HG03103 (cell line): Measurements from ENCODE around the gene HS6ST3.

Experiments
- ATAC-seq: cut with Tn5 transposase; IDR thresholded peaks from one replicate; pipeline ENCODE4 v1.9.1; 2021; ENCODE audit warnings: low read depth; ENCODE audit not compliant: unreplicated experiment

HS6ST3 gene

DNA sequence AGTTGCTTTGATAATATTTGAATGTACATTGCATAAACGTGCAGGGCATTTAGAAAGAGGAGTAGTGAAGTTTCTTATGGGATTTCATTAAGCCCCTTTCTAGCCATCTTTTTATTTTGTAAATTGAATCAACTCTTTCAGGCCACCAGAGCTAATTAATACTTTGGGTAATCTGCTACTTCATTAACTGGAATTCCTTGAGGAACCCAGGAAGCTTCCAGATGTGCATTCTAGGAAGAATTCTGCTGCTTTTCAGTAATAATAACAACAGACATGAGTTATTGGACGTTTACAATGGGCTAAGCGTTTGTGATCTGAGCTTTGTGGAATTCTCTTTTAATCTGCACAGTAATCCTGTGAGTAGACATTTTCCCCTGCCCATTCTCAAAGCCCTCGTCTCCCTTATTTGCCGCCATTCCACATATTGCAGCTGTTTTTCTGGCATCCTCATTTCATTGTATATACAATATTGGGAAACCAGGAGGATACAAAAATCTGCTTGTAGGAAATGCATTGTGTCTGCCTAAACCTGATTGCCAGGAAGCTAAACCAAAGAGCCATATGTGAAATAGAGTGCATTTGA, 103.9 kb downstream of the HS6ST3 start:
- no peak for ATAC-seq

DNA sequence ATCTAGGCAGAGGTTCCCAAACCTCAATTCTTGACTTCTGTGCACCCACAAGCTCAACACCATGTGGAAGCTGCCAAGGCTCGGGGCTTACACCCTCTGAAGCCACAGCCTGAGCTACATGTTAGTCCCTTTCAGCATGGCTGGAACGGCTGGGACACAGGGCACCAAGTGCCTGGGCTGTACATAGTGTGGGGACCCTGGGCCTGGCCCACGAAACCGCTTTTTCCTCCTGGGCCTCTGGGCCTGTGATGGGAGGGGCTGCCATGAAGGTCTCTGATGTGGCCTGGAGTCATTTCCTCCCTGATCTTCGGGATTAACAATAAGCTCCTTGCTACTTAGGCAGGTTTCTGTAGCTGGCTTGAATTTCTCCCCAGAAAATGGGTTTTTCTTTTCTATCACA, 108.1 kb downstream of the HS6ST3 start:
- ATAC-seq: no peak

DNA sequence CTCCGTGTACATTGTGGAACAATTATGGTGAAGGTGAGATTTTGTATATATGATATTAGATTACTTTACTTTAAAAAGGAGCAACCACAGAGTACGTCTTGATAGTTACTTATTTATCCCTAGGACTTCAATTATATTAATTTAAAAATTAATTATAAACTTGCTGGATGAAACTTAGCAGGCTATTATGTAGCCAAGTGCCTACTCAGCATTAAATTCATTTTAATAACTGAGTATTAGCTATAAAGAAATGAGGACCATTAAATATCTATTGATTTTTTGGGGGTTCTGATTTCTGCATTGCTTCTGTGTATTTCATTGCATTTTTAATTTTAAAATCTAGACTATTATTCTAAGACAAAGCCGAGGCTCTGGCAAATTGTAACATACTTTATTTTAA, 109.4 kb downstream of the HS6ST3 start:
- no peak for ATAC-seq

- ATAC-seq: no peak
These were observed 110.9 kb downstream of the HS6ST3 start for GRCh38 chr13:96200810-96201209.

DNA sequence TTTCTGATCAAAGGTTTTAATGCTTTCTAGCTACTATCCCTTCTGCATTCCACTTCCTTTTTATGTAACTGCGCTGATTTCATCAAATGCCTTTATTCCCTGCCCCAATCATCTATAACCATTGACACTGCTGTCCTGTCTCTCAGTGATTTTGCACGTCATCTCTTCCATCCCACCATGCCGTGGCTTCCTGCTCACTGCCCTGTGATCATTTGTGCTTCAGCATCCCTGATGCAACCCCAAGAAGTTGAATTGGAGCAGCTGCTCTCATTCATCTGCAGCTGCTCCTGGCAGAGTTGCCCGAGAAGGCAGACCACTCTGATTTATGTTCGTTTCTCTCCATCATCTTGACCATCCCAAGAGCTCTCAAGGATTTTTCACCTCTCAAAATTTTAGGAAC, 112.4 kb downstream of the HS6ST3 start:
- ATAC-seq: no peak

DNA sequence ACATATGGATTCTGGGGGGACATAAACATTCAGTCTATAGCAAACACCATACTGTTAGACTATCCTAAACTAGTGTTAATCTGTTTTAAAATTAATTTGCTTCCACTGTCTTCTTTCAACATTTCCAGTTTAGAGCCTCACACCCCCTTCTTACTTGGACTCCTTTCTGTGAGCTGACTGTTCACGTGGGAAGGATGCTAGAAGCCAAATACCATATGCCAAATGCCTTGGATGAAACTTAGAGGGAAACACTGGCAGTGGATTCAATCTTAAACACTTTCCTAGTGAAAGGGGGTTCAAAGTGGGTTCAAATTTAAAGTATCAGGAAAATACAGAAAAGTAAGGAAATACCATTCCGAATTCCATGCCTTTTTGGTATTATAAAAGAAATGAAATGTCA, 113.6 kb downstream of the HS6ST3 start:
- no peak for ATAC-seq

DNA sequence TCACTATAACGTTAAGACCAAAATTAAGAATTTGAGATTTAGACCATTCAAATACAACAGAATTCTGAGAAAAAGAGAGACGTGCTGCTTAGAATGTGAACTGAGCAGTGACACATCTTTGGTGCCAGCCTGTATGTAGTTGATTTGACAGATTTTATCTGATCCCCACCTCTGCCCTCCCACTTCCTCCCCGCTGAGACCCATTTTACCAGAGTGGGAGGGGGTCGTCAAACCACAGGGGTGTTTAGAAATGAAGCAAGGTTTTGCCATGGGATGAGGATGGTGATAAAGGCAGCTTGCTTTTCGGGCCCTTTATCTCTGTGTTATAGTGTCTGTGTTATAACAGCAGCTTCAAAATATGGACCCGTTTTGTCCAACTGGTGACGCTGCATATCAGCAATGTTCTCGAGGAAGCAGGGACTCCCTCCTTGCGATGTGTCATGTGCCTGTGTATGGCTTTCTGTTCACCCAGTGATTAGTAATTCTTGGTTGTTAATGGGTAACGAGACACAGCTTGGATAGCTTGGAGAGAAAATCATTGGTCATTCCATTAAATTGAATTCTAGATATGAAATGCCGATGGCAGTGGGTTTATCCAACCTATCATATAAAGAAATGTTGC, 125.0 kb downstream of the HS6ST3 start:
- ATAC-seq: no peak

DNA sequence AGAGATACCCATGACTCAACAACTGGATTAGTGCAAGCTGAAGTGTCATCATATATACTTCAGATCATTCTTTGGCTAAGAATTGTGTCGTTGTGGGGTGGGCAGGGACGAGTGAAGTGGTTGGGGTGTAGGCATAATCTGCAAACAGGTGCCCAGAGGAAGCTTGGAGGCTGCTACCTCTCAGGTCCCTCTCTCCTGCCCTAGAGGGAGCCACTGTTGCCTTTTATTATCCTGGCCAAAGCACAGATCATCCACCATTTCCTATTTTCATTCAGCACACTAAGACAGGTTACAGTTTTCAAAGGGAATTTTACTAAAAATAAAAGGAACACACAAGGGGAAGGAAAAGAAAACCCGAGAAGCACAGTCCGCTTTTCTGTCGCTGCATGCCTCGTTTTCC, 126.6 kb downstream of the HS6ST3 start:
- ATAC-seq: no peak

GRCh38 chr13:96218475-96218874, 128.6 kb downstream of the HS6ST3 start:
- no peak for ATAC-seq

DNA sequence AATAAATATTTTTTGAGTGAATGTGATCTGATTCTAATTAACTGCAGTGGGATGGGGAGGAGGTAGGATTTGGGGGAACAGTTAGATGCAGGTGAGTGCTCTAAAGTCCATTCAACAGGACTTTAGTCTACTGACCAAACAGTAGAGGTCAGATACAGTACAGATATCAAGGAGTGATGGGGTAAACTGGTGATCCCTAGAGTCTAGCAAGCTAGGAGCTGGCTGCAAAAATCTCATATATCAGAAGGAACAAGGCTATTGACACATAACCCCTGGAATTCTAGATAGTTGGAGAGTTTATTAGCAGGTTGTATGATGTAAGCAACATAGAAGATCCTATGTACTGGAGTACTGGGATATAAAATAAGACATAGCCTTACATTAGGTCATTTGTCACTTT, 131.6 kb downstream of the HS6ST3 start:
- ATAC-seq: no peak

- ATAC-seq: no peak
These were observed 133.3 kb downstream of the HS6ST3 start for GRCh38 chr13:96223231-96223630.

- ATAC-seq: no peak
These were observed 139.4 kb downstream of the HS6ST3 start for GRCh38 chr13:96229356-96229755.

DNA sequence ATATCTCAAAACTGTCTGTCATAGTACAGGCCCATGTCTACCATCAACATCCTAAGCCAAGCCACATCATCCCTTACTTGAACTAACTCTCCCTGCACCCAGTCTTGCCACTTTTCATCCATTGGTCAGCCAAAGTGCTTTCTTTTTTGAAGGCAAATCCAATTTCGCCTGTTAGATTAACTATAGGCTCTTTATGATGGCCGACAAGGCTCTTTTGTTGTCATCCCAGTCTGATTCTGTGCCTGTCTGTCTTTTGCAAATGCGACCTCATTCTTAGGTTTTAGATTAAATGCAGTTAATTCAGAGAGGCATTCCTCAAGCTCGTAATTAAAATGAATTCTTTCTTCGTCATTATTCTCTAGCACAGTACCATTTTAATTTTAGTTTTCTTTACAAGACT, 148.3 kb downstream of the HS6ST3 start:
- no peak for ATAC-seq

DNA sequence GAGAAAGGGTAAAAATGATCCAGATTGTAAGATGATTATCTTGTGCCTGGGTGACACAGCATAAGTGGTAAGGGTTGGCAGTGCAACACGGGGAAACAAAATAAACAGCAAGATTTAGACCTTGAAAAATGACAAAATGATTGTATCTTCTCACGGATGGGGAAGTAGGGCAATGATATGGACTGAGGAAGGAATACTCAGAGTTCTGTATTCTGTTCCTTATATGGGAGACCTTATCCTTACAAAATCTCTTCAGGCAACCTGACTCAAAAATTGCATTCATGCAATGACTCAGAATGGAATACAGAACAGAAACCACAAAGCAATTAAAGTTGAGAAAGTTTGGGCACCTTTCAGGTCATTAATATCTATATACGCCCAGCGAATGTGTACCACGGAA, 149.0 kb downstream of the HS6ST3 start:
- no peak for ATAC-seq

GRCh38 chr13:96243376-96243775, 153.5 kb downstream of the HS6ST3 start:
- no peak for ATAC-seq

- no peak for ATAC-seq
These were observed 158.2 kb downstream of the HS6ST3 start for GRCh38 chr13:96248103-96248502.

- no peak for ATAC-seq
These were observed 159.1 kb downstream of the HS6ST3 start for GRCh38 chr13:96248996-96249395.

GRCh38 chr13:96252903-96253302, 163.0 kb downstream of the HS6ST3 start:
- ATAC-seq: no peak

DNA sequence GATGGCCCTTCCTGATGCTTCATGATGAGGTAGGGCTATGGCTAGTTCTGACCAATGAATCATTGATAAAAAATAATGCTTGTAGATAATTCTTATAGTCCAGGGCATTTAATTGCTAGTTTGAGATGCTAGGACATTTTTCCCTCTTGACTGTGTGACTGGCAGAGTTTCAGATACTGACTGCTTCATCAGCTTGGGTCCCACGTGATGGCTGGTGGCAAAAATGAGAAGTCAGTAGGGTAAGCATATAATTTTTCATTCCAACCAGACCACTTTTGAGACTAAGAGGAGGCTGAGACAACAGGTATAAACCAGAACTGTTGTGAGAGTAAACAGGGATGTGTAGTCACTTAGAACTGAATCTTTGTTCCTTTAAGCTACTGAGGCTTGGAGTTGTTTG, 183.3 kb downstream of the HS6ST3 start:
- no peak for ATAC-seq

DNA sequence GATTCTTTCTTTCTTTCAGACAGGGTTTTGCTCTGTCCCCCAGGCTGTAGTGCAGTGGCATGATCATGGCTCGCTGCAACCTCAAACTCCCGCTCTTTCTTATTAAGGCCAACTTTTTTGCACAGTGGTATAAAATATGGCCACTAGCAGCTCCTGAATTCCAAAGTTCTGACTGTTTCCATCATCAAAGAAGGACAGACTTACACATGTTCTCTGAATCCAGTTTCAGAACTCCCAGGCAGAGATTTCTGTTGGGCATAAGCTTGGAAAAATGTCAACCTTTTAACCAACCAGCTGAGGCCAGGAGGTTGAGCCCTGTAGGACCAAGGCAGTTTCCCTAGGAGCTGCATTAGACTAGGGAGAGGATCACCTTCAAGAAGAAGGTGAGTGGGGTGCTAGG, 184.1 kb downstream of the HS6ST3 start:
- ATAC-seq: no peak

DNA sequence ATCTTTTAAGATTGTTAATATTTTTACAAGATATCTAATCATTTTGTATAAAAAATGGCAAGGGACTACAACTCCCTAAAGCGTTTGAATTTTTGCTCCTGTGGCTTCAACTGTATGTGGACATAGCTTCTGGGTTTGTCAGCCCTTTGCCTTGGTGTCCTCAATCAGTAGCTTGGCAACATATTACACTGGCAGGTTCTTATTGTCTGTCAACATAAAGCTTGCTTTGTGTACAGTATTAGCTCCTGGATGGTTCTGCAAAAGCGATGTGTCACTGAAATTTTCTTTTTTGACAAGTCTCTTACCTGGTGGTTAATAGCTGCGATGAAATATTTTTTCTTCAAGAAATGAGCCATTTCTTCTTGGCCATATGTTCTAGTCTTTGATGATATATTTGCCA, 190.0 kb downstream of the HS6ST3 start:
- no peak for ATAC-seq

- no peak for ATAC-seq
These were observed 195.1 kb downstream of the HS6ST3 start for GRCh38 chr13:96284971-96285370.

GRCh38 chr13:96285729-96286128, 195.8 kb downstream of the HS6ST3 start:
- ATAC-seq: no peak
